HG02588 (cell line): ENCODE data around the gene CELF2.
A peak's percentile ranks its signal among the peaks of the same experiment; 100 is the strongest.

ENCODE experiments used
- ATAC-seq: cut with Tn5 transposase; IDR thresholded peaks from one replicate; pipeline ENCODE4 v1.9.1; 2021; ENCODE audit warnings: mild to moderate bottlenecking, moderate library complexity; ENCODE audit not compliant: unreplicated experiment

CELF2 gene

GRCh38 chr10:11152801-11153200 lies 135.1 kb downstream of the CELF2 start:
- no peak for ATAC-seq

DNA sequence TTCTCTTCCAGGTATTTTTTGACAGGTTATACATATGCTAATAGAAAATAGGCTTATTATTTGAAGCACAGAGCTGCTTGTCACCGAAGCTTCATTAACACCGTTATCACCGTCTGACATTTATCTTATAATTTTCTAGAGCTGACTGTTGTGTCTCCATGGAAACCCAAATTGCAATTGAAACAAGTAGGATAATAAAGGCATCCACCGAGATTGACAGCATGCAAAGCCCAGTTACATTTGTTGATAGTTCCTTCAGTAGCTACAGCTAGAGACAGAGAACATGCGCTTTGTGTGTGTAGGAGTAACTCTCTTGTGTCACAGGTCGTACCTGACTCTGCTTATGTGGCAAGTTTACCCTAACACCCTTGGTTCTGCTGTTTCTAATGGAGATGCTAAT lies 135.6 kb downstream of the CELF2 start:
- no peak for ATAC-seq

GRCh38 chr10:11153766-11154165 lies 136.1 kb downstream of the CELF2 start:
- no peak for ATAC-seq

DNA sequence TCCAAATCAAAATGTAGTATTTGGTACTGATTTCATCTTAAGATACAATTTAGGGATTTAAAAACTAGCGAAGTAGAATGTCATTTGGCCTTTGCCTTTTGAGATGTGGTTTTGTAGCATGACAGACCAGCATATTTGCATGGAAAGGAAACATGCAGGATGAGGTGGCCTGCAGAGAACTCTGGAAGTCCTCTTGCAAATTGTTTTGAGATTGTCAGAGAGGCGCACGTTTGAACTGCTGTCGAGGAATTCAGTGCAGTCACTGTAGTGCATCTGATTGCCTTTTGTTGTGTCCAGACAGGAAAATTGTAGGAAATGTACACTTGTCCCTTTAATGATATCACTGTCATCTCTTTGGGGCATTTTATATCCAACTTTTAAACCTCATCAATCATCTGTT lies 136.7 kb downstream of the CELF2 start:
- ATAC-seq: no peak

- no peak for ATAC-seq
Measured at GRCh38 chr10:11154849-11155498, 137.3 kb downstream of the CELF2 start.

DNA sequence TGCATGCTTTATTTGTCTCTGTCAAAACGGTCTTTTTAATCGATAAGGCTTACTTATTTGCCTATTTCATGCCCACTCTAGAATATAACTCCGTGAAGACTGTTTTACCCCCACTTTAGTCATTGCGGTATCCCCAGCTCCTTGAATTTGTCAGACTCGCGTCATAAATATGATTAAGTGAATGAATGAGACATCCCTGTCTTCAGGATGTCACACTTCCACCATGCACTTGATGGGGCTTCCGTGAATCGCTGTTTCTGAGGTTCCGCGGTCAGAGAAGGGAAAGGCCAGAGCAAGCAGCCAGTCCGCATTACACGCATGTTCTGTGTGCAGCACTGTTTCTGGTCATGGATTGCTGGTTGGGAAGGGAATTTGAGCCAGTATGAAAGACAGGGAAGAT lies 138.8 kb downstream of the CELF2 start:
- no peak for ATAC-seq

GRCh38 chr10:11157292-11158076 lies 139.8 kb downstream of the CELF2 start:
- no peak for ATAC-seq

DNA sequence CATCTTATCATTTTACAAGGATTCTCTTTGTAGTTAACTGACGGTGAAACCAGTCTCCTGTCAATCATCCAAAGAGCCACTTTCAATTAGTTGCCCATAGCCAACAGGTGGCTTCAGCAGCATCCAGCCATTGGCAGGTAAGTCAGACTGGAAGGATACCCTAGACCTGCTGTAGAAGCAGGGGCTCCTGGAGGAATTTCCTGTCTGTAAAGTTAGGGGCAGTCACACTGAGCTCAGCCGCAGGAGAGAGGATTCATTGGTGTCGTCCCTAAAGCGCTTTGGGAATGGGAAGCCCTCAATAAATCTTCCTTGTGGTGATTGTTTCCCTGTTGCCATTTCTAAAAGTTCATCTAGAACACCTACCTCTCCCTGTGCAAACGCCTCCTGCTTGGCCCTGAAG lies 140.4 kb downstream of the CELF2 start:
- ATAC-seq: no peak

GRCh38 chr10:11159543-11160215 lies 142.0 kb downstream of the CELF2 start:
- no peak for ATAC-seq

GRCh38 chr10:11161096-11161495 lies 143.4 kb downstream of the CELF2 start:
- ATAC-seq: no peak

- no peak for ATAC-seq
Measured at GRCh38 chr10:11161910-11162309, 144.2 kb downstream of the CELF2 start.

DNA sequence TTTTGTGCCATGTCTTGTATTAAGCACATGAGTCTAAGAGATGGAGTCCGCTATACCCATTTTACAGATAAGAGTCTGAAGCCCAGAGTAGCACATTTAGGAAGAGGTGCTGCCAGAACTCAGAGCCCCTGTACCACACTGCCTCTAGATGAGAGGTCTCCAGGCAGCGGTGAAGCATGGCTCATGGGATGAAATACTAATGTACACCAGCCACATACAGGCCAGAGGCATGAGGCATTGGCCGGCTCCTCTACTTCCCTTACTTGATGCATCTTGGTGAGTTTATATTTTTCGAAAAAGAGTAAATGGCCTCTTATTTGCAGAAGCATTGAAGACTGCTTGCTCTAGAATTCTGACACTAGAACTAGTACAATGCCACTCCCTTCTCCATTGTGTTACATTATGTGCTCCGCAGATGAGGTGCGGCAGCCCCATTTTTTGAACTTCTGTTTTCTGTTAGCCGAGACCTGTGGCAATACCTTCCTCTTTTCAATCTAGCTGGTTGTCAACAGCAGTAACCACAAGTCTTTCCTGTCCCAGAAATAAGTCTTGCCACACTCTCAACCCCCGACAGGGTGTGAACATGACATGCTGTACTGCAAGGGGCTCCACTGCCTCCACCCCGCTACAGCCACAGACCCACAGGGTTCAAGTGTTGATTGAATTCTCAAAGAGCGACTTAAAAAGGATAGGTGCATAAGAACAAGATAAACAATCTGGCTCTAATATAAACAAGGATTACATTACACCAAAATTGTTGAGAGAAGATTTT lies 145.3 kb downstream of the CELF2 start:
- ATAC-seq: peak; percentile 58

- no peak for ATAC-seq
Measured at GRCh38 chr10:11163780-11164550, 146.3 kb downstream of the CELF2 start.

DNA sequence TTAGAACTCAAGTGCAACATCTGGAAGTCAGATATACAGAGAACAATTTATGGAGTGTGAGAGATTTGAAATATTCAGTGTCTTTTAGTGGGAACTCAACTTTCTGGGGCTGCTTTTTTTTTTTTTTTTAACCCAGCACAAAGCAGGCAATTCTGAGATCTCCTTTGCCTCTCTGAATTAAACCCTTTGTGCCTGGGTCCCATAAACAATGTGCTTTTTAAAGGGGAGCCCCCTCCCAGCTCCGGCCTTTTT lies 146.8 kb downstream of the CELF2 start:
- no peak for ATAC-seq

DNA sequence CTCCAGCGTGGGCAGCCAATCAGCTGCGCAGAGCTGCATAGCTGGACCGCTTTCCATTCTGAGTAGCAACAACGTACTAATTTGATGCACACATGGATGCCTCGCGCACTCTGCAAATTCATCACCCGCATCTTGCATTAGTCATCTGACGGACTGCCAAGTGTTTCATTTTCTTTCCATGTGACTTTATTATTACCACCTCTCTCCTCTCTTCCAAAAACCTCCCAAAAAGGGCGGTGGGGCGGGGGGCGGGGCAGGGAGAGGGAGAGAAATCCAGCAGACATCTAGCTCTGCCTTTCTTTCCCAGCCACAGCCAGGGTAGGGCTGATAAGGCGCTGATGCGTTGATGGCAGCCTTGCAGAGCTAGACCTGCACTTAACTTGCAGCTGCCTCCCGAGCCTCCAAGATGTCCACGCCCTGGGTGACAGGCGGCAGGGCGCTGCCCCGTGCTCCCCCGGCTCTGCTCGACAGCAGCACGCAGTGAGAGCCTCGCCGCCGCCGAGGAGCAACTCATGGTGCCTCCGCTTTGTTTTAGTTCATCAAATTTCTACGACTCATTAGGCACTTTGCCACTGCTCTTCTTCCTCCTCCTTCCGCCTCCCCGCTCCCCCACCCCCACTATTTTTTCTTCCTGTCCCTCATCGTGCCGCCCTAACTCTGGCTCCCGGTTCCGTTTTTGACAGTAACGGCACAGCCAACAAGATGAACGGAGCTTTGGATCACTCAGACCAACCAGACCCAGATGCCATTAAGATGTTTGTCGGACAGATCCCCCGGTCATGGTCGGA lies 147.3 kb downstream of the CELF2 start:
- ATAC-seq: peak; percentile 25

GRCh38 chr10:11165591-11166543 lies 148.2 kb downstream of the CELF2 start:
- ATAC-seq: peak; percentile 60

- no peak for ATAC-seq
Measured at GRCh38 chr10:11166550-11166949, 148.9 kb downstream of the CELF2 start.

- no peak for ATAC-seq
Measured at GRCh38 chr10:11167233-11167966, 149.7 kb downstream of the CELF2 start.
